HCT116 (cell line): ENCODE results near the gene SMIM12. TPM values are rescaled to one million over a fixed set of nuclear protein-coding genes. Genes with fewer than 3 reads are reported as not detected.

Experiments
- ATAC-seq: fragments of 200-7000 bp; cut with Tn5 transposase; 2 replicates; pipeline ENCODE4 v1.9.1; 2020; ENCODE audit warnings: mild to moderate bottlenecking, moderate library complexity
- BruUV-seq: library from RNA; stranded (reverse); fragments of 400-500 nt; replicated peaks from 2 replicates; lab custom pipeline; 2021; lab: Mats Ljungman, UMichigan
- CTCF ChIA-PET: fragments of 300-600 bp; sonication (Branson Sonifier 250); formaldehyde crosslinking; loops from one replicate; lab custom pipeline; 2021; ENCODE audit warnings: antibody characterized with exemption; lab: Charles Lee
- POLR2A ChIA-PET: fragments of 300-600, 350-600 bp; sonication (Branson Sonifier 250); formaldehyde crosslinking; loops from one replicate; lab custom pipeline; 2021; ENCODE audit warnings: antibody characterized with exemption; lab: Charles Lee
- RAD21 ChIA-PET, 2 experiments: fragments of 300-600 bp; sonication (Branson Sonifier 250); formaldehyde crosslinking; loops; one replicate each; lab custom pipeline; 2023; ENCODE audit warnings: low total read pairs in 2 of 2; ENCODE audit not compliant: uncharacterized antibody in 2 of 2, unreplicated experiment in 2 of 2, low non-redundant PET in 1 of 2; lab: Charles Lee
- DNase-seq: peaks from one replicate; pipeline ENCODE4 v3.0.0-alpha.2; 2010; ENCODE audit warnings: low read depth, low spot score
- H2AFZ ChIP-seq: fragments of 200-600 bp; shearing (Covaris generic), sonication (generic); 2 replicates; pipeline ENCODE4 v1.6.1; 2017; ENCODE audit warnings: low read depth, mixed run types, mixed read lengths, antibody characterized with exemption, low read length; ENCODE audit not compliant: poor library complexity, severe bottlenecking
- H3K27ac ChIP-seq: 2 replicates; pipeline ENCODE4 v1.5.1; 2012; ENCODE audit warnings: low read depth, low read length
- H3K27me3 ChIP-seq: fragments of 200-600 bp; sonication (generic); 2 replicates; pipeline ENCODE4 v1.6.1; 2016; ENCODE audit warnings: mixed run types, low read length, mixed read lengths; ENCODE audit not compliant: insufficient read depth
- H3K36me3 ChIP-seq, 2 experiments: fragments of 200-500 bp in 1 of 2; fragments of 200-600 bp in 1 of 2; sonication (Bioruptor generic) in 1 of 2; sonication (generic) in 1 of 2; 2 replicates each; pipeline versions ENCODE4 v1.5.1 to v1.6.1; 2014 to 2016; ENCODE audit warnings: low read length in 2 of 2, inconsistent platforms in 1 of 2, mixed read lengths in 1 of 2, mixed run types in 1 of 2; ENCODE audit not compliant: insufficient read depth in 2 of 2, control insufficient read depth in 1 of 2
- H3K4me1 ChIP-seq, 2 experiments: fragments of 200-600 bp in 1 of 2; sonication (generic) in 1 of 2; 2 replicates each; pipeline versions ENCODE4 v1.5.1 to v1.6.1; 2012 to 2017; ENCODE audit warnings: low read length in 2 of 2, inconsistent platforms in 1 of 2, mild to moderate bottlenecking in 1 of 2, mixed read lengths in 1 of 2, mixed run types in 1 of 2, moderate library complexity in 1 of 2; ENCODE audit not compliant: insufficient read depth in 2 of 2, control insufficient read depth in 1 of 2
- H3K4me2 ChIP-seq: fragments of 200-600 bp; sonication (generic); 2 replicates; pipeline ENCODE4 v1.6.1; 2017; ENCODE audit warnings: mixed run types, low read length, mixed read lengths
- H3K4me3 ChIP-seq, 2 experiments: fragments of 200-600 bp in 1 of 2; sonication (generic) in 1 of 2; replicated peaks in 1 of 2; 2 replicates each; pipeline ENCODE4 v1.5.1; 2011 to 2016; ENCODE audit warnings: low read length in 2 of 2, control low read depth in 1 of 2, low read depth in 1 of 2, mild to moderate bottlenecking in 1 of 2, mixed read lengths in 1 of 2, mixed run types in 1 of 2
- H3K79me2 ChIP-seq: fragments of 200-600 bp; sonication (generic); 2 replicates; pipeline ENCODE4 v1.6.1; 2017; ENCODE audit warnings: mild to moderate bottlenecking, mixed run types, low read length, moderate library complexity, mixed read lengths; ENCODE audit not compliant: insufficient read depth
- H3K9ac ChIP-seq: fragments of 200-600 bp; sonication (generic); 2 replicates; pipeline ENCODE4 v1.6.1; 2016; ENCODE audit warnings: low read length, mixed read lengths
- H3K9me2 ChIP-seq: fragments of 200-600 bp; sonication (generic), shearing (Covaris generic); 2 replicates; pipeline ENCODE4 v1.6.1; 2017; ENCODE audit warnings: mixed run types, mild to moderate bottlenecking, moderate library complexity; ENCODE audit not compliant: insufficient read depth
- H3K9me3 ChIP-seq, 2 experiments: fragments of 200-500 bp in 1 of 2; fragments of 200-600 bp in 1 of 2; sonication (Bioruptor generic) in 1 of 2; sonication (generic) in 1 of 2; 2 replicates each; pipeline ENCODE4 v1.6.1; 2014 to 2017; ENCODE audit warnings: low read length in 2 of 2, mixed read lengths in 2 of 2, inconsistent platforms in 1 of 2, low read depth in 1 of 2, mild to moderate bottlenecking in 1 of 2, mixed run types in 1 of 2, moderate library complexity in 1 of 2; ENCODE audit not compliant: control insufficient read depth in 1 of 2, insufficient read depth in 1 of 2
- H4K20me1 ChIP-seq: fragments of 200-600 bp; sonication (generic), shearing (Covaris generic); 2 replicates; pipeline ENCODE4 v1.6.1; 2017; ENCODE audit warnings: mixed run types, mild to moderate bottlenecking, moderate library complexity; ENCODE audit not compliant: insufficient read depth
- ATF3 ChIP-seq: IDR thresholded peaks from 2 replicates; pipeline ENCODE4 v1.6.1; 2012
- CBX3 ChIP-seq: IDR thresholded peaks from 2 replicates; pipeline ENCODE4 v1.6.1; 2012; ENCODE audit warnings: low read depth
- CTCF ChIP-seq, 3 experiments: fragments of 200-600 bp in 1 of 3; sonication (generic) in 1 of 3; IDR thresholded peaks in 2 of 3; conservative IDR thresholded peaks in 1 of 3; 2 replicates each; pipeline ENCODE4 v1.5.1; 2012 to 2017; ENCODE audit warnings: low read depth in 2 of 3, low read length in 2 of 3, antibody characterized with exemption in 1 of 3, borderline replicate concordance in 1 of 3, control low read depth in 1 of 3, mild to moderate bottlenecking in 1 of 3, mixed read lengths in 1 of 3, mixed run types in 1 of 3, moderate library complexity in 1 of 3; ENCODE audit not compliant: insufficient read depth in 1 of 3
- EGR1 ChIP-seq: IDR thresholded peaks from 2 replicates; pipeline ENCODE4 v1.6.1; 2012; ENCODE audit warnings: low read depth
- ELF1 ChIP-seq: IDR thresholded peaks from 2 replicates; pipeline ENCODE4 v1.6.1; 2012; ENCODE audit warnings: low read depth, borderline replicate concordance
- EZH2 ChIP-seq: fragments of 200-600 bp; sonication (generic); IDR thresholded peaks from 2 replicates; pipeline ENCODE4 v1.6.1; 2017; ENCODE audit warnings: antibody characterized with exemption, mixed run types
- EZH2phosphoT487 ChIP-seq: fragments of 200-600 bp; IDR thresholded peaks from 2 replicates; pipeline ENCODE4 v1.6.1; 2018; ENCODE audit warnings: antibody characterized with exemption, borderline replicate concordance
- FOSL1 ChIP-seq: IDR thresholded peaks from 2 replicates; pipeline ENCODE4 v1.6.1; 2012; ENCODE audit warnings: low read depth
- JUND ChIP-seq: IDR thresholded peaks from 2 replicates; pipeline ENCODE4 v1.6.1; 2012
- MAX ChIP-seq: IDR thresholded peaks from 2 replicates; pipeline ENCODE4 v1.6.1; 2012
- POLR2A ChIP-seq: IDR thresholded peaks from 2 replicates; pipeline ENCODE4 v1.7.0; 2011; ENCODE audit warnings: borderline replicate concordance; ENCODE audit not compliant: insufficient read depth, insufficient read length; ENCODE audit errors: extremely low read depth
- POLR2AphosphoS5 ChIP-seq: IDR thresholded peaks from 2 replicates; pipeline ENCODE4 v1.6.1; 2011; ENCODE audit warnings: mild to moderate bottlenecking, low read depth, low read length, moderate library complexity
- RAD21 ChIP-seq: IDR thresholded peaks from 2 replicates; pipeline ENCODE4 v1.6.1; 2012; ENCODE audit warnings: low read depth, mild to moderate bottlenecking
- SIN3A ChIP-seq: IDR thresholded peaks from 2 replicates; pipeline ENCODE4 v1.6.1; 2012; ENCODE audit warnings: low read depth
- SP1 ChIP-seq: IDR thresholded peaks from 2 replicates; pipeline ENCODE4 v1.6.1; 2012; ENCODE audit warnings: low read depth
- SRF ChIP-seq: IDR thresholded peaks from 2 replicates; pipeline ENCODE4 v1.6.1; 2012; ENCODE audit warnings: low read depth
- TCF7L2 ChIP-seq: IDR thresholded peaks from 2 replicates; pipeline ENCODE4 v1.7.0; 2011; ENCODE audit warnings: borderline replicate concordance, inconsistent platforms; ENCODE audit not compliant: insufficient read depth, insufficient read length; ENCODE audit errors: extremely low read depth
- ZBTB33 ChIP-seq: IDR thresholded peaks from 2 replicates; pipeline ENCODE4 v1.6.1; 2011; ENCODE audit warnings: mild to moderate bottlenecking, low read length, moderate library complexity; ENCODE audit not compliant: insufficient replicate concordance; ENCODE audit errors: extremely low read depth
- ZFX ChIP-seq: fragments of 450-650 bp; IDR thresholded peaks from 2 replicates; pipeline ENCODE4 v1.6.1; 2017
- ZNF274 ChIP-seq: fragments of 200-500 bp; sonication (Bioruptor generic); IDR thresholded peaks from 2 replicates; pipeline ENCODE4 v1.6.1; 2014; ENCODE audit warnings: mild to moderate bottlenecking, low read depth, low read length, inconsistent platforms
- intact Hi-C: fragments of 100-400 bp; cut with micrococcal nuclease; formaldehyde crosslinking; loops from 2 replicates; pipeline ENCODE4 v1.10.0; 2022
- total RNA-seq: library from RNA; stranded (reverse); gene quantifications from one replicate; pipeline ENCODE4 v1.2.1, GENCODE V29; 2021; ENCODE audit not compliant: unreplicated experiment

Gene SMIM12
- total RNA-seq, 1 experiment from 2014 or later = 31.3 TPM

GRCh38 chr1:34816778-34817177, 42.8 kb downstream of the SMIM12 start:
- no TSS peak for BruUV-seq
- TF ChIP-seq SIN3A = no peak
- no peak for TF ChIP-seq POLR2AphosphoS5
- TF ChIP-seq ELF1 = no peak
- TF ChIP-seq ATF3 = no peak
- no peak for TF ChIP-seq TCF7L2
- TF ChIP-seq SRF = no peak
- no peak for TF ChIP-seq CTCF (IDR thresholded peaks at IDR 0.05 in 2 of 3, conservative IDR thresholded peaks at IDR 0.05 in 1 of 3; ENCODE audit: borderline replicate concordance in 1 of 3, insufficient read depth in 1 of 3, low read depth in 2 of 3, low read length in 2 of 3)
- TF ChIP-seq RAD21 = no peak
- TF ChIP-seq ZNF274 = no peak
- TF ChIP-seq EZH2 = no peak
- TF ChIP-seq JUND = no peak
- no peak for TF ChIP-seq MAX
- no peak for TF ChIP-seq EGR1
- no peak for TF ChIP-seq SP1
- TF ChIP-seq ZFX = no peak
- no peak for TF ChIP-seq ZBTB33
- no peak for TF ChIP-seq CBX3
- no peak for TF ChIP-seq FOSL1
- TF ChIP-seq POLR2A = no peak
- TF ChIP-seq EZH2phosphoT487 = no peak
- TF ChIP-seq, all 23 proteins: peak for 0
- DNase-seq = no peak
- Histone ChIP-seq H3K4me3 (no peak overlapping the region), H3K9me3 (no peaks in the 10 kb centered on the region), H3K9me2 (no peaks in the 10 kb centered on the region), H3K36me3 (no peaks in the 10 kb centered on the region), H2AFZ (no peak overlapping the region), H3K27ac (no peak overlapping the region), H3K27me3 (no peaks in the 10 kb centered on the region), H4K20me1 (no peaks in the 10 kb centered on the region), H3K79me2 (no peaks in the 10 kb centered on the region), H3K4me2 (no peak overlapping the region), H3K9ac (no peak overlapping the region), H3K4me1 (no peaks in the 10 kb centered on the region)
- ChIA-PET CTCF (no interaction called here), RAD21 (no interaction called here), POLR2A (no interaction called here)
- no peak for ATAC-seq
- intact Hi-C loops = no loop called here
